GM12801 (cell line): ENCODE measurements around the gene PLCL1.

Experiments used
- CTCF ChIP-seq: IDR thresholded peaks from one replicate; pipeline ENCODE4 v1.5.1; 2011; ENCODE audit warnings: control low read depth; ENCODE audit not compliant: insufficient read length; ENCODE audit errors: extremely low read depth

Gene PLCL1

DNA sequence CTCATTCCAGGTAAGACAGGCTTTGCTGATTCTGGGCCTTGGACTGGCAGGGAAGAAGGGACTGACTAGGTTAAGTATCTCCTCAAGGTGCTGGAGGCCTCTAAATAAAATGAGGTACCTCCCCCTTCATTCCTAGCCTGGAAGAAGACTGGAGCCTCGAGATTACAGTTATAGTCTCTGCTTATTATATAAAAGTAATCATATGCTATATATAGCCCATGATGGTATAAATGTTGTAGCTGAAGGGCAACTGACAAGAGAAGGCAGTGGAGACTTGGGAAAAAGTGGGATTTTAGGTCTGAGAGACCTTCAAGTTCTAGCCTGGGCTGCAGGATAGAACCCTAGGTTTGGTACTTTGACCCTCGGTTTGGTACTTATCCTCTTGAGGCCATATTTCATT, 248.3 kb downstream of the PLCL1 start:
- TF ChIP-seq CTCF = no peak

GRCh38 chr2:198053148-198053547, 248.8 kb downstream of the PLCL1 start:
- no peak for TF ChIP-seq CTCF

DNA sequence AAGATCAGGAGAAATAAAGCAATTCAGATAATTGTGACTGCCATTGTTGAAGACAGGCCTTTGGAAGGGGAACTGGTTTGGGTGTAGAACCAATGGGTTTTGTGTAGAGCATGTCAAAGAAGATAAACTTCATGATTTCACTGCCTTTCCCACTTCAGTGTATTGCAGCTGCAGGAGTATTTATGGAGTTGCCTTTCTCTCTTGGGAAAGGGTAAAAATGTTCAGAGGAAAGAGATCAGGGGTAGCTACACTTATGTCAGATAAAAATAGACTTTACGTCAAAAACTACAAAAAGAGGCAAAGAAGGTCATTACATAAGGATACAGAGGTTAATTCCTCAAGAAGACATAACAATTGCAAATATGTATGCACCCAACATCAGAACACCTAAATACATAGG, 249.4 kb downstream of the PLCL1 start:
- TF ChIP-seq CTCF = no peak

- TF ChIP-seq CTCF = no peak
These were observed 249.9 kb downstream of the PLCL1 start for GRCh38 chr2:198054299-198054698.

DNA sequence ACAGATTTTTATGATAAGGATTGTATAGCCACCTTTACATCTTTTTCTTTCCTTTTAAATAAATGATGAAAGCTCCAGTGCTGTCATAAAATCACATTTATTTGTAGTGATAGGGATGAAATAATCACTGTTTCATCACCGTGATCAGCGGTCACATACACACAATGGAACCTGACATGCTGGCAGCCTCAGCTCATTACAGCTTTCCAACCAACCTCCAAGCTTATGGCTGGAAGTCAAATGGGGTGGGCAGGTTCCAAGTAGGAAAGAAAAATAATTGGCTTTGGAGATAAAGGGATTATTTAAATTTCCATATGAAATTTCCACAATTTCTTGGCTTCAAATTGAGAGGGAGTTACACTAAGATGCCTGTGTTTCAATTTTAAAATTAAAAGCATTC, 251.3 kb downstream of the PLCL1 start:
- TF ChIP-seq CTCF = no peak

DNA sequence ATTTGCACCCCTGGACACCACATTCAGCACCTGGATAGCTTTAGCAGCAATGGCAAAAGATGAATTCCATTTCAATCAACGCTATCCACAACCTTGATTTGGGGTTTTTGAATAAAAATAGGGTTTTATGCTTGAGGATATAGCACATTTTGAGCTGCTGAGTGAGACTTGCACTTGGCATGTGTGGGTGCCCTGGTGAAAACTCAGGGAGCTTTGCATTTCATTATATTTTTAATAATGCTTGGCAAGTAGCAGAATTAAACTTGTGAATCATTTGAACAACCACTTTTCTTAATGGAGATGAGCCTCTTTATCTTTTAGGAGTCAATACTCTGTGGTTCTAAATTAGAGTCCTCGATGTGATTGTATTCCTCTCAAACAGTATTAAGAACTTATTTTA, 252.4 kb downstream of the PLCL1 start:
- TF ChIP-seq CTCF = no peak

GRCh38 chr2:198059800-198060199, 255.4 kb downstream of the PLCL1 start:
- no peak for TF ChIP-seq CTCF

DNA sequence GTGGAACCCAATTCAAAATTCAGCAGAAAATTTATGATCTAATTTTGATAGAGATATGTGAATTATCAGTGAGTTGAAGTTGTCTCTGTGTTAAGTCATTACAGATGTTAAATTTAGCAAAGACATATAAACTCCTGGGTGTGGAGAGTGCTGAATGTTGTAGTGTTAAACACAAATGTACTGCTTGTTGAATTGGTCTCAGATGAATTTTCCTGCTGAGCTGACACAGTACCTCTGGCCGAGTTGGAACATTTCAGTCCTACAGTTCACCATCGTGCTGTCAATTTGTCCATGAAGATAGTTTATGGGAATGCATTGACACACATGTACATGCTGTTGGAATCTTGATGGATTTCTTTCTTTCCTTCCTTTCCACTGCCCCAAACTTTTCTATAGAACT, 255.9 kb downstream of the PLCL1 start:
- no peak for TF ChIP-seq CTCF
